Mesenchymal stem cell (in vitro differentiated cells and primary cell): ENCODE data around the gene RIPK3.

ENCODE experiments used
- DNase-seq: peaks from one replicate; pipeline ENCODE4 v3.0.0-alpha.2; 2013
- H2AFZ ChIP-seq: one replicate; pipeline ENCODE4 v1.6.1; 2013; ENCODE audit warnings: low read depth, mild to moderate bottlenecking, control low read depth, inconsistent platforms, low read length, moderate library complexity
- H2AK5ac ChIP-seq: 2 replicates; pipeline ENCODE4 v1.6.1; 2013; ENCODE audit warnings: low read length, moderate library complexity, mild to moderate bottlenecking, inconsistent platforms; ENCODE audit not compliant: severe bottlenecking
- H2BK120ac ChIP-seq: one replicate; pipeline ENCODE4 v1.6.1; 2013; ENCODE audit warnings: low read depth, mild to moderate bottlenecking, inconsistent platforms, low read length, moderate library complexity
- H2BK12ac ChIP-seq, 2 experiments: one replicate each; pipeline ENCODE4 v1.6.1; 2013; ENCODE audit warnings: inconsistent platforms in 2 of 2, low read length in 2 of 2, mild to moderate bottlenecking in 2 of 2, moderate library complexity in 2 of 2, control low read depth in 1 of 2
- H2BK15ac ChIP-seq: one replicate; pipeline ENCODE4 v1.6.1; 2013; ENCODE audit warnings: mild to moderate bottlenecking, low read depth, inconsistent platforms; ENCODE audit not compliant: poor library complexity, severe bottlenecking
- H2BK5ac ChIP-seq: 2 replicates; pipeline ENCODE4 v1.6.1; 2013; ENCODE audit warnings: low read depth, mild to moderate bottlenecking, low read length, control low read depth, inconsistent platforms; ENCODE audit not compliant: poor library complexity, severe bottlenecking
- H3K14ac ChIP-seq, 2 experiments: one replicate each; pipeline ENCODE4 v1.6.1; 2013; ENCODE audit warnings: inconsistent platforms in 2 of 2, low read length in 2 of 2, control low read depth in 1 of 2, mild to moderate bottlenecking in 1 of 2, moderate library complexity in 1 of 2
- H3K18ac ChIP-seq, 2 experiments: one replicate each; pipeline ENCODE4 v1.6.1; 2013; ENCODE audit warnings: inconsistent platforms in 2 of 2, low read length in 2 of 2, control low read depth in 1 of 2, low read depth in 1 of 2, mild to moderate bottlenecking in 1 of 2
- H3K23ac ChIP-seq, 2 experiments: one replicate each; pipeline ENCODE4 v1.6.1; 2013; ENCODE audit warnings: inconsistent platforms in 2 of 2, low read length in 2 of 2, mild to moderate bottlenecking in 2 of 2, moderate library complexity in 2 of 2, control low read depth in 1 of 2
- H3K27ac ChIP-seq: 2 replicates; pipeline ENCODE4 v1.5.1; 2013; ENCODE audit warnings: mild to moderate bottlenecking, moderate library complexity, low read length, control low read depth, inconsistent platforms; ENCODE audit not compliant: poor library complexity, severe bottlenecking
- H3K27me3 ChIP-seq, 2 experiments: 2 replicates each; pipeline versions ENCODE4 v1.6.1 to v1.7.0; 2013; ENCODE audit warnings: low read length in 2 of 2, mild to moderate bottlenecking in 2 of 2, moderate library complexity in 2 of 2, control low read depth in 1 of 2, inconsistent platforms in 1 of 2; ENCODE audit not compliant: control insufficient read depth in 1 of 2, insufficient read depth in 1 of 2
- H3K36me3 ChIP-seq, 2 experiments: 2 replicates each; pipeline versions ENCODE4 v1.6.1 to v1.7.0; 2013; ENCODE audit warnings: low read length in 2 of 2, control low read depth in 1 of 2, inconsistent platforms in 1 of 2, low read depth in 1 of 2, mild to moderate bottlenecking in 1 of 2; ENCODE audit not compliant: insufficient read depth in 2 of 2, control insufficient read depth in 1 of 2
- H3K4ac ChIP-seq, 2 experiments: one replicate each; pipeline ENCODE4 v1.6.1; 2013; ENCODE audit warnings: inconsistent platforms in 2 of 2, low read length in 2 of 2, mild to moderate bottlenecking in 2 of 2, moderate library complexity in 2 of 2, control low read depth in 1 of 2, low read depth in 1 of 2
- H3K4me1 ChIP-seq: 2 replicates; pipeline ENCODE4 v1.6.1; 2013; ENCODE audit warnings: low read depth, low read length, control low read depth; ENCODE audit not compliant: control insufficient read depth, insufficient read depth
- H3K4me2 ChIP-seq: 2 replicates; pipeline ENCODE4 v1.6.1; 2013; ENCODE audit warnings: low read length, mild to moderate bottlenecking, inconsistent platforms; ENCODE audit not compliant: poor library complexity, severe bottlenecking
- H3K4me3 ChIP-seq, 2 experiments: 2 replicates each; pipeline versions ENCODE4 v1.5.1 to v1.7.0; 2013; ENCODE audit warnings: low read length in 2 of 2, mild to moderate bottlenecking in 2 of 2, control low read depth in 1 of 2, low read depth in 1 of 2; ENCODE audit not compliant: insufficient read depth in 1 of 2
- H3K79me1 ChIP-seq: replicated peaks from 2 replicates; pipeline ENCODE4 v1.6.1; 2013; ENCODE audit warnings: mild to moderate bottlenecking, control low read depth, low read length, inconsistent platforms; ENCODE audit not compliant: poor library complexity, severe bottlenecking
- H3K9ac ChIP-seq: 2 replicates; pipeline ENCODE4 v1.7.0; 2013; ENCODE audit warnings: mild to moderate bottlenecking, low read length, moderate library complexity
- H3K9me3 ChIP-seq: 2 replicates; pipeline ENCODE4 v1.7.0; 2013; ENCODE audit warnings: mild to moderate bottlenecking, low read length; ENCODE audit not compliant: control insufficient read depth
- H4K8ac ChIP-seq: one replicate; pipeline ENCODE4 v1.6.1; 2013; ENCODE audit warnings: inconsistent platforms, mild to moderate bottlenecking, low read length, moderate library complexity
- H4K91ac ChIP-seq: one replicate; pipeline ENCODE4 v1.6.1; 2013; ENCODE audit warnings: mild to moderate bottlenecking, low read length, inconsistent platforms
- WGBS: methylation state at CpG from one replicate; pipeline ENCODE4 v1.1.7; 2013; ENCODE audit warnings: mixed read lengths; 5-methylcytosine and 5-hydroxymethylcytosine counted together

The RIPK3 gene

DNA sequence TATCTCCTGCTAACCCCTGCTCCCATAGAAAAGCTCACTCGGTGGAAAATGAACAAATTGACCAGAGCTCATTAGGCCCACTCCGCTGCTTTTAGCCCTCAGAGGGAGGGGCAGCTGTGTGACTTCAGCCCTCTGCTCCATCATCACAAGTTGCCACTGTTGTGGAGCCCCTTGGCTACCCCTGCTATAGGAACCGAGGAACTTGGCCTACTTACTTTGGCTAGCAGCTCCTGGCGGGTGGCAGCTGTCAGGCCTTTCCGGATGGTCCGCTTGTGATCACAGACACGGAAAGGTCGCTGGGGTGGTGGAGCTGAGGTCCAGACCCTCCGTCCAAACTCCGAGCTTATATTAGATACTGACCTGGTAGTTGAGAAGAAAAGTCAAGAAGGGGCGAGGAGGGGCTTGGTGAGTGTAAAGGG is 32.6 kb downstream of the RIPK3 start:
- Histone ChIP-seq H2BK12ac (no peak overlapping the region), H3K27me3 (no peaks in the 10 kb centered on the region), H2AFZ (no peak overlapping the region), H3K79me1 (peaks cover 20% of the 10 kb centered on the region), H2AK5ac (no peak overlapping the region), H3K9ac (no peak overlapping the region), H3K14ac (no peak overlapping the region), H3K4me1 (peaks cover 10% of the 10 kb centered on the region), H4K8ac (no peak overlapping the region), H2BK120ac (no peak overlapping the region), H3K4me3 (no peak overlapping the region), H3K4me2 (no peak overlapping the region), H3K9me3 (no peaks in the 10 kb centered on the region), H3K27ac (no peak overlapping the region), H3K36me3 (peaks cover 63 to 74% of the 10 kb centered on the region in 2 experiments), H2BK15ac (no peak overlapping the region), H3K18ac (no peak overlapping the region), H2BK5ac (no peak overlapping the region), H4K91ac (no peak overlapping the region), H3K23ac (no peak overlapping the region), H3K4ac (no peak overlapping the region)
- DNase-seq: no peak
- 85% methylated on average over 11 of the region's 11 CpGs for WGBS

- 97% methylated on average over 11 of the region's 11 CpGs for WGBS
- Histone ChIP-seq H2BK15ac (no peak overlapping the region), H3K27me3 (no peaks in the 10 kb centered on the region), H3K9me3 (no peaks in the 10 kb centered on the region), H4K8ac (no peak overlapping the region), H3K23ac (no peak overlapping the region), H3K27ac (no peak overlapping the region), H4K91ac (no peak overlapping the region), H3K36me3 (peaks cover 57 to 71% of the 10 kb centered on the region in 2 experiments), H3K18ac (no peak overlapping the region), H2AFZ (no peak overlapping the region), H2BK5ac (no peak overlapping the region), H3K14ac (no peak overlapping the region), H2BK12ac (no peak overlapping the region), H2AK5ac (no peak overlapping the region), H2BK120ac (no peak overlapping the region), H3K9ac (no peak overlapping the region), H3K4me1 (peaks cover 15% of the 10 kb centered on the region), H3K4ac (no peak overlapping the region), H3K79me1 (peaks cover 42% of the 10 kb centered on the region), H3K4me3 (no peak overlapping the region), H3K4me2 (no peak overlapping the region)
- no peak for DNase-seq
Observed at GRCh38 chr14:24304019-24304387, 35.8 kb downstream of the RIPK3 start.

GRCh38 chr14:24300326-24300980 is 39.3 kb downstream of the RIPK3 start:
- no peak overlapping the region for H2BK15ac ChIP-seq
- 50% methylated on average over 14 of the region's 16 CpGs for WGBS

DNA sequence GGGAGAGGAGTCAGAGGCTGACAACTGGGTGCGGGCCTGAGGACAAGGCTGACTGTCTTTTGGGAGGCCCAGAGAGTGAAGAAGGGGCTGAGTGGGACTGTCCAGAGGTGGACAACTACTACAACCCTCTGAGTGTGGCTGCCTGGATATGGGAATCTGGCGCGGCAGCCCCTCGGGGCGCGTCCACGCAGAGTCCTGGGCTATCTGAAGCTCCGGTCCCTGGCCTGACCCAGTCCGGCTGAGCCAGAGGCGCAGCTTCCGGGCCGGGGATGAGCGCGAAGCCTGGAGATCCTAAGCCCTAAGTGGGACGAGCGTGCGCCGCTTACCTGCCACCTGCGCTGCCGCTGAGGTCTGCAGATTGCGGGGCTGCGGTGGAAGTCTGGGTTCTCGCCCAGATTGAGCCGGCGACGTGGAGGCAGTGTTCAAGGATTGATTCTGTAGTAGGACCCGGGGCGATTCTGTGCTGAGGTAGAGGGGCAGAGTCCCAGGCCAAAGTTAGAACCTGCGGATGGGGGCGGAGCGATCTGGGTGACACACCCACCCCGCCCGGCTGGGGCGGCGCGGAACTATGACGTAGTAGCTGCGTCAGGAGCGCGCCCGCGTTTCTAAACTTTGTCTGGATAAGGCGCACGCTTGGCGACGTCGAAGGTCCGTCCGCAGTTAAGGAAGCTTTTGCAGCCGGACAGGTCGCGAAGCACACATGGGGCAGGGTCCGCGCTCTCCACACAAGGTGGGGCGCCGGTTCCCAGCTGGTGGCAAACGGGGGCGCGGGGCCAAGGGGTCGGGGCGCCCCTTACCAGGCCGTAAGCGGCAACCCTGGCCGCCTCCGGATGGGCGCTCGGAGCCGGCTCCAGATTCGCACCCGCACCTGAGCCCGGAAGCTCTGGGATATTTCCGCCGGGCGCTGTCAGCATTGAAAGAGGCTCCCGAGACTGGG is 40.3 kb downstream of the RIPK3 start, which contains the start of the genes DHRS1 and NOP9:
Gene DHRS1 (minus strand): TSS at position 526 of the 937 bp plus-strand sequence. CDS start 674 bp downstream, outside the sequence.
Gene NOP9 (plus strand): TSS at position 596 of the 937 bp plus-strand sequence. CDS start 105 bp downstream, at position 701.
- Histone ChIP-seq H3K4me2 (peak within 1 kb of the TSS; percentile 76), H3K36me3 (peaks cover 33 to 52% of the 10 kb centered on the region in 2 experiments), H3K18ac (peak within 1 kb of the TSS; percentile 4 to 87), H2BK12ac (no peak within 1 kb of the TSS), H2AFZ (peak within 1 kb of the TSS; percentile 85), H3K79me1 (peaks cover 37% of the 10 kb centered on the region), H3K4me3 (peak within 1 kb of the TSS; percentile 90 to 99), H3K4ac (peak within 1 kb of the TSS in 1 of 2 experiments; percentile 92), H3K4me1 (peaks cover 17% of the 10 kb centered on the region), H4K8ac (peak within 1 kb of the TSS; percentile 78), H3K27ac (peak within 1 kb of the TSS; percentile 33), H2BK5ac (no peak within 1 kb of the TSS), H2AK5ac (no peak within 1 kb of the TSS), H3K14ac (peak within 1 kb of the TSS in 1 of 2 experiments; percentile 94), H3K9me3 (no peaks in the 10 kb centered on the region), H3K9ac (peak within 1 kb of the TSS; percentile 95), H2BK120ac (no peak within 1 kb of the TSS), H3K27me3 (no peaks in the 10 kb centered on the region), H4K91ac (no peak within 1 kb of the TSS), H3K23ac (peak within 1 kb of the TSS in 1 of 2 experiments; percentile 70), H2BK15ac (no peak within 1 kb of the TSS)
- 2% methylated on average over 73 of the region's 75 CpGs for WGBS
- DNase-seq: peak; percentile 90

More at GRCh38 chr14:24300326-24300980, 39.3 kb downstream of the RIPK3 start:
- Histone ChIP-seq H2AFZ (no peak overlapping the region), H3K4me1 (peaks cover 17% of the 10 kb centered on the region), H3K9me3 (no peaks in the 10 kb centered on the region), H2BK12ac (no peak overlapping the region), H2BK120ac (no peak overlapping the region), H3K23ac (no peak overlapping the region), H3K4me2 (peak overlapping the region; percentile 76), H4K91ac (no peak overlapping the region), H3K4me3 (peak overlapping the region; percentile 90 to 99), H3K14ac (no peak overlapping the region), H4K8ac (peak overlapping the region; percentile 19), H3K18ac (no peak overlapping the region), H3K4ac (no peak overlapping the region), H3K27me3 (no peaks in the 10 kb centered on the region), H3K36me3 (peaks cover 43 to 52% of the 10 kb centered on the region in 2 experiments), H3K27ac (no peak overlapping the region), H3K79me1 (peaks cover 39% of the 10 kb centered on the region), H2BK5ac (no peak overlapping the region), H2AK5ac (no peak overlapping the region), H3K9ac (peak overlapping the region; percentile 95)
- DNase-seq: no peak
